Cardiac fibroblast (primary cell): ENCODE data around the gene ADAMTSL5.

Experiments
- DNase-seq, 2 donors: peaks; one replicate each; pipeline versions ENCODE4 v3.0.0 to v3.0.0-alpha.2; 2010; ENCODE audit warnings: low read depth in 2 of 2
- H3K4me3 ChIP-seq, 2 donors: replicated peaks in 1 of 2; 1 replicate in 1 of 2; 2 replicates in 1 of 2; pipeline ENCODE4 v1.5.1; 2011; ENCODE audit warnings: low read depth in 2 of 2, low read length in 2 of 2, mild to moderate bottlenecking in 2 of 2, moderate library complexity in 1 of 2
- TF ChIP-seq, protein P1 (sequence below): IDR thresholded peaks from one replicate; pipeline ENCODE4 v1.5.1; 2011; ENCODE audit warnings: low read depth, mild to moderate bottlenecking, low read length, inconsistent platforms

ADAMTSL5 gene

DNA sequence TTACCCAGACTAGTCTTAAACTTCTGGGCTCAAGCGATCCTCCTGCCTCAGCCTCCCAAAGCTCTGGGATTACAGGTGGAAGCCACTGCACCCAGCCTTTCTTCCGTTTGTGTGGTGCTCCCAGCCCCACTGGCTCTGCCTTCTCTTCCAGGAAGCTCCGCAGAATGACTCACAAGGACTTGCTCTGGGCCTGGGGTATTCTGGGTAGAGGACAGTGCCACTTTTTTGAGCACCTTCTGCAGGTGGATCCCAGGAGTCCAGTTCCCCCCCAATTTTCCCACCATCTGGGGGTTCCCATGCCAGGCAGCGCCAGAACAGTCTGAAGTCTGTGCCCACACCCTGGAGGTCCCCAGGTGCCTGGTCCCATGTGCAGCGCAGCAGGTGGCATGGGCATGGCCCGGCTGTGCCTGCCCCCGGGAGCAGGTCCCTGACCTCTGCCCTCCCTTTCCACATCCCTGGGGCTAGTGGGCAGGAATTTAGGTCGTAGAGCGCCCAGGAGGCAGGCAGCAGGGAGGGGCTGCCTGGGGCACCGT is 20.3 kb downstream of the ADAMTSL5 start:
- peak in 1 of 2 donors; percentile 37 for DNase-seq
- no peak overlapping the region for H3K4me3 ChIP-seq
- TF ChIP-seq, protein P1, sequence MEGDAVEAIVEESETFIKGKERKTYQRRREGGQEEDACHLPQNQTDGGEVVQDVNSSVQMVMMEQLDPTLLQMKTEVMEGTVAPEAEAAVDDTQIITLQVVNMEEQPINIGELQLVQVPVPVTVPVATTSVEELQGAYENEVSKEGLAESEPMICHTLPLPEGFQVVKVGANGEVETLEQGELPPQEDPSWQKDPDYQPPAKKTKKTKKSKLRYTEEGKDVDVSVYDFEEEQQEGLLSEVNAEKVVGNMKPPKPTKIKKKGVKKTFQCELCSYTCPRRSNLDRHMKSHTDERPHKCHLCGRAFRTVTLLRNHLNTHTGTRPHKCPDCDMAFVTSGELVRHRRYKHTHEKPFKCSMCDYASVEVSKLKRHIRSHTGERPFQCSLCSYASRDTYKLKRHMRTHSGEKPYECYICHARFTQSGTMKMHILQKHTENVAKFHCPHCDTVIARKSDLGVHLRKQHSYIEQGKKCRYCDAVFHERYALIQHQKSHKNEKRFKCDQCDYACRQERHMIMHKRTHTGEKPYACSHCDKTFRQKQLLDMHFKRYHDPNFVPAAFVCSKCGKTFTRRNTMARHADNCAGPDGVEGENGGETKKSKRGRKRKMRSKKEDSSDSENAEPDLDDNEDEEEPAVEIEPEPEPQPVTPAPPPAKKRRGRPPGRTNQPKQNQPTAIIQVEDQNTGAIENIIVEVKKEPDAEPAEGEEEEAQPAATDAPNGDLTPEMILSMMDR, result no peak

- TF ChIP-seq, protein P1, result no peak
- no peak for DNase-seq
- peak overlapping the region; percentile 53 to 60 for H3K4me3 ChIP-seq
Measured at GRCh38 chr19:1491849-1492170, 21.0 kb downstream of the ADAMTSL5 start.

DNA sequence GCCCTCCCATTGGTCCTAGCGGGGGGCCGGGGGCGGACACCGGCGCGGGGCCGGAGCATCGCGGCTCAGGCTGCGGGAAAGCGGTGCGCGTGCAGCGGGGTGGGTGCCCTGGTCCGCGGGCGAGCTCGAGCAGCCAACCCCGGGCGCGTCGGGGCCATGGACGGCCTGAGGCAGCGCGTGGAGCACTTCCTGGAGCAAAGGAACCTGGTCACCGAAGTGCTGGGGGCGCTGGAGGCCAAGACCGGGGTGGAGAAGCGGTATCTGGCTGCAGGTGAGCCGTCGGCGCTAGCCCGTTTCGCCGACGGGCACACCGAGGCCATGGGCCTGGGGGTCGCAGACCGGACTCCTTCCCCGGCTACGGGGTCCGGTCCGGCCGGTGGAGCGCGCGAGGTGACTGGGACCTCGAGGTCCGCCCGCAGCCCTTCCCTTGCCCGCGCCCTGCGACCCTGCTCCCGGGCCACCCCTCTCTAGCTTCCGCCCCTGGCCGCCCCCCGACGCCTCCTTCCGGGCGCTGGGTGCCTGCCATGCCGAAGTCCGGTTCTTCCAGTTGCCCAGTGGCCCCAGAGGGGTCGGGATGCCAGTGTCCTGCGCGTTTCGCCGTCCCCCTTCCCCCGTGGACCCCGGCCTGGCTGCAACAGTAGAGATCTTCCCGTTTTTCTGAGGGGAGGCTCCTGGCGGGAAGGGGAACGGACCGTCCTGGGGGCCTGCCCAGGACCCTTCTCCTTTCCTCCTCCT is 21.5 kb downstream of the ADAMTSL5 start, which contains the start of gene REEP6:
TSS of gene REEP6 (plus strand) at position 68 of the 735 bp plus-strand sequence. CDS start at position 157, 89 bp downstream.
- H3K4me3 ChIP-seq, result peak within 1 kb of the TSS; percentile 56 to 60
- TF ChIP-seq, protein P1, result no peak
- no peak for DNase-seq

DNA sequence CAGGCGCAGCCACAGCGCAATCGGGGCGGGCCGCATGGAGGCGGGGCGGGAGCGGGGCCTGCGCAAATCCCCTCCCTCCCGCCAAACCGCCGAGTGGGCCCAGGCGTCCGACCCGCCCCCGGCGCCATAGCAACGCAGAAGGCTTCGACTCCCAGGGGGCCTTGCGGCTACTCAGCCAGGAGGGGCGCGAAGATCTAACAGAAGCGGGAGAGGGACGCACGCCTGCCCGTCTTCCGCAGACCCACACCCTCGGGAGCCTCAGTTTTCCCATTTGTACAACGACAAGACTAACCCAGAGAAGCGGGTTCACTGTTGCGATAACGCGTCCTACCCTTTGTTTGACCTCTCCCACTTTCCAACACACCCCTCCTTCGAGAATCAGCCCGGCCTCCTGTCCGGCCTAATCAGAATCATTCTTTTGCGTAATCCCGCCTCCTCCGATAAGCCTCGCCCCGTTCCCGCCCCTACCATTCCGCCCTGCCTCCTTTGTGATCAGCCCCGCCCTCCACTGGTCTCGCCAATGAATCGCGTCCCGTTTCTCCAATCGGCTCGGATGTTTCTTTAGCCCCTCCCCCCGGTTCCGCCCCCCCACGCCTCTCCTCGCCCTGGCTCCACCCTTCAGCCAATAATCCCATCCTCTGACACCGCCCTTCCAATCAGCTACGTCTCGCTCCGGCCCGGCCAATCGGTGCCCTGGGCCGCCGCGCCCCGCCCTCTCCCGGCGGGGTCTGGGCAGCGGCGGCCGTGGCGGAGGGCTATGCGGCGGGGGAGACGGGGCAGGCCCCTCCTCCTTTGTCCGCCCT is 22.3 kb downstream of the ADAMTSL5 start, which contains the start of gene PCSK4:
TSS of gene PCSK4 (minus strand) at position 40 of the 803 bp plus-strand sequence. CDS start at position 36, 4 bp downstream.
- H3K4me3 ChIP-seq, result peak within 1 kb of the TSS; percentile 56 to 60
- peak; percentile 99 to 100 for DNase-seq
- TF ChIP-seq, protein P1, result no peak

DNA sequence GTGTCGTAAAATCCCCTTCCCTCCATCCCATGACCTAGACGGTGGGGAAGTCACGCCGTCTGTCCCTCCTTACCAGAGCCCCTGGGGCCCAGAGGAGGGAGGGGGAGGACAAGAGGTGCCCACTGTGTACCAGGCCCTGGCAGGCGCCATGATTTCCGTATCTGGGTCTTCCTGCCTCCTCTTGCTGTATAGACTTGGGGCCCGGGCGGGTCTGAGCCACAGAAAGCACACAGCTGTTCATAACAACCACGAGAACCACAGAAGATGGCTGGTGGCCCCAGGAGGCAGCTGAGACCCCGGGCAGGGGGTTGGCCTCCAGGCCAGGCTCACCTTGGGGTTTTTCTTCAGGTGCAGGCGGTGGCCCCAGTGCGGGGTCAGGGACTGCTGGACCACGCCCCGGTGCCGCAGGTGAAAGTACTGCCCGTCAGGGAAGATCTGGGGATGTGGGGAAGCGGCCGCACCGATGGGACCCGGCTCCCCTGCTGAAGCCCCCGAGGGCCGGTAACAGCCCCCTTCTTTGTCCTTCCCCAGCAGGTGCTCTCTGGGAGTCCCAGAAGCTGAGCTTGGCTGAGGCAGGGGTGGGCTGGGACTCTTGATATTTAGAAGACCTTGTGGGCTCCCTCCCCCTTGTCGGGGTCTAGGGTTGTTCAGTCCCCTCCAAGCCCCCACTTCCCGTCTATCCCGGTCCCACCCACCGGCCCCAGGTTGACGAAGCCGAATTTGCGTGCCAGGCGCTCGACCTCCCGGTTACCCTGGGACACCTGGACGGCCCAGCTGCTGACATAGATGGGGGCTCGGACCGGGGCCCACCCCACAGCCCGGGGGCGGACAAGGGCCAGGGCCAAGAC is 23.1 kb downstream of the ADAMTSL5 start:
- TF ChIP-seq, protein P1, result no peak
- peak overlapping the region; percentile 56 to 60 for H3K4me3 ChIP-seq
- DNase-seq, result no peak

GRCh38 chr19:1488282-1488601 is 24.6 kb downstream of the ADAMTSL5 start:
- TF ChIP-seq, protein P1, result no peak
- DNase-seq, result no peak
- no peak overlapping the region for H3K4me3 ChIP-seq
